Heart right ventricle (tissue), 16 donors: ENCODE measurements around the gene UGT1A7. TPM values are rescaled to one million over a fixed set of nuclear protein-coding genes. Genes with fewer than 3 reads are reported as not detected.
"Not testable (repeated sequence)": the region's sequence is repeated elsewhere in the genome, so short reads cannot be mapped to it uniquely, and the experiment has no call there.

Experiments
- ATAC-seq, 8 donors: fragments of 200-7000 bp; cut with Tn5 transposase; one replicate each; pipeline ENCODE4 v1.9.1; 2020; ENCODE audit warnings: mild to moderate bottlenecking in 8 of 8, moderate library complexity in 8 of 8, moderate number of reproducible peaks in 1 of 8
- DNase-seq, 2 donors: peaks; one replicate each; pipeline ENCODE4 v3.0.0-alpha.2; 2020
- H3K27ac ChIP-seq, 10 donors: fragments of 200-600 bp; sonication (generic) in 2 of 10; one replicate each; pipeline versions ENCODE4 v1.5.0 to v1.8.0; 2020 to 2022; ENCODE audit warnings: mild to moderate bottlenecking in 3 of 10
- H3K27me3 ChIP-seq, 7 donors: fragments of 200-600 bp; one replicate each; pipeline ENCODE4 v1.8.0; 2021 to 2022; ENCODE audit warnings: mild to moderate bottlenecking in 2 of 7
- H3K36me3 ChIP-seq, 9 donors: fragments of 200-600 bp; sonication (generic) in 1 of 9; one replicate each; pipeline versions ENCODE4 v1.5.0 to v1.8.0; 2020 to 2022; ENCODE audit warnings: mild to moderate bottlenecking in 2 of 9
- H3K4me1 ChIP-seq, 9 donors: fragments of 200-600 bp; sonication (generic) in 1 of 9; one replicate each; pipeline versions ENCODE4 v1.5.0 to v1.8.0; 2020 to 2022; ENCODE audit warnings: mild to moderate bottlenecking in 4 of 9
- H3K4me3 ChIP-seq, 10 donors: fragments of 200-600 bp; sonication (generic) in 2 of 10; one replicate each; pipeline versions ENCODE4 v1.5.0 to v1.8.0; 2020 to 2022; ENCODE audit warnings: mild to moderate bottlenecking in 7 of 10, moderate library complexity in 2 of 10
- H3K9me3 ChIP-seq, 11 donors: fragments of 200-600 bp in 10 of 11; sonication (generic) in 2 of 11; one replicate each; pipeline versions ENCODE4 v1.5.0 to v1.8.0; 2013 to 2022; ENCODE audit warnings: mild to moderate bottlenecking in 2 of 11, control low read depth in 1 of 11, moderate library complexity in 1 of 11
- CTCF ChIP-seq, 9 donors: fragments of 200-600 bp; sonication (generic) in 2 of 9; IDR thresholded peaks; one replicate each; pipeline versions ENCODE4 v1.5.0 to v1.8.0; 2021 to 2022; ENCODE audit warnings: antibody characterized with exemption in 9 of 9, mild to moderate bottlenecking in 5 of 9, moderate library complexity in 1 of 9
- WGBS, 2 donors: extraction: QIAGEN DNeasy Blood & Tissue Kit; methylation state at CpG; one replicate each; pipeline ENCODE4 v1.1.7; 2013; ENCODE audit warnings: inconsistent platforms in 1 of 2; 5-methylcytosine and 5-hydroxymethylcytosine counted together
- intact Hi-C, 10 donors: fragments of 100-400 bp; cut with DNase I; formaldehyde crosslinking; loops; one replicate each; pipeline versions ENCODE4 v1.11.1 to v1.14.2; 2022
- polyA plus RNA-seq, 2 donors: library from polyadenylated mRNA; stranded (reverse); fragments of 200-250 nt; gene quantifications; one replicate each; pipeline ENCODE4 v1.2.3, GENCODE V29; 2013
- total RNA-seq, 10 donors: library from RNA; stranded (reverse); fragmentation: NEBNext Ultra II Directional in 3 of 10; extraction: Animal tissue kit (Norgen Biotek cat#: 25700) in 3 of 10; gene quantifications; one replicate each; pipeline versions ENCODE4 v1.2.1 to v1.2.4, GENCODE V29; 2021 to 2023
- donor health status: Arrhythmogenic right ventricular cardiomyopathy.
- donor health status: ischemic (EF 13 %, LVEDD 7.1; RV severe dilation, severe dysfunction).
- donor health status: healthy with polysubstance abuse.
- donor health status: DM: no; HTN: yes; CAD: no.
- donor health status: DM: no; HTN: no; CAD: no.
- donor health status: ischemic (EF 25% LVEDD 6.9; RV normal size, moderate dysfunction).
- donor health status: ischemic (EF 25% LVEDD 5.7; RV mildly dilated, moderate dysfunction).
- donor health status: healthy.
- donor health status: DM: yes; HTN: yes; CAD: no.
- donor health status: Ischemic cardiomyopathy.
- donor health status: ischemic (EF 35%, LVEDD 5.7; RV mildly dilated, moderate dysfunction).
- donor health status: nonischemic (EF 11% LVEDD 7.7; RV severe dilation, severe dysfunction).
- donor health status: DM: yes; HTN: yes; CAD: no.
- donor health status: PGD.
- donor health status: ischemic (EF 29% LVEDD 5.4; RV normal size, mild dysfunction).
- donor health status: nonischemic (EF 23%, LVEDD 6.1; RV moderate dilation, normal function).

The UGT1A7 gene
- total and polyA plus RNA-seq, 12 donors = 0.01 TPM; not detected in 11

GRCh38 chr2:233693963-233694362, 12.3 kb downstream of the UGT1A7 start:
- ATAC-seq = no peak
- intact Hi-C loops = no loop called here
- 52 to 54% methylated on average over 6 of the region's 6 CpGs for WGBS, 2 donors

GRCh38 chr2:233698740-233699139, 17.0 kb downstream of the UGT1A7 start:
- no peak for TF ChIP-seq CTCF (IDR thresholded peaks at IDR 0.05)
- DNase-seq (no peak), ATAC-seq (no peak)
- H3K4me3 ChIP-seq = no peak overlapping the region
- intact Hi-C loops = no loop called here
- H3K27me3 ChIP-seq = peaks cover 0 to 9% (median 0%) of the 10 kb centered on the region in 7 donors
- H3K27ac ChIP-seq = no peak overlapping the region
- peaks cover 0 to 5% (median 0%) of the 10 kb centered on the region in 11 donors for H3K9me3 ChIP-seq
- H3K4me1 ChIP-seq = no peaks in the 10 kb centered on the region
- H3K36me3 ChIP-seq = no peaks in the 10 kb centered on the region
- 76 to 92% methylated on average over 4 of the region's 4 CpGs for WGBS, 2 donors

More at GRCh38 chr2:233693963-233694362, 12.3 kb downstream of the UGT1A7 start:
- TF ChIP-seq CTCF (IDR thresholded peaks at IDR 0.05) = no peak
- Histone ChIP-seq H3K36me3 (no peaks in the 10 kb centered on the region), H3K9me3 (no peaks in the 10 kb centered on the region), H3K27me3 (peaks cover 0 to 7% (median 2%) of the 10 kb centered on the region in 7 donors), H3K27ac (no peak overlapping the region), H3K4me1 (no peaks in the 10 kb centered on the region), H3K4me3 (no peak overlapping the region)
- DNase-seq = no peak

- Histone ChIP-seq H3K9me3 (peaks cover 0 to 12% (median 0%) of the 10 kb centered on the region in 11 donors), H3K27ac (no peak overlapping the region), H3K36me3 (no peaks in the 10 kb centered on the region), H3K4me3 (no peak overlapping the region), H3K27me3 (peaks cover 0 to 9% (median 0%) of the 10 kb centered on the region in 7 donors), H3K4me1 (no peaks in the 10 kb centered on the region)
- DNase-seq = no peak
- ATAC-seq = no peak
- WGBS, 2 donors = 87% methylated on average over 8 of the region's 8 CpGs
- TF ChIP-seq CTCF (IDR thresholded peaks at IDR 0.05) = no peak
- intact Hi-C loops = no loop called here
Observed at GRCh38 chr2:233699424-233700027, 17.8 kb downstream of the UGT1A7 start.

- no peaks in the 10 kb centered on the region for H3K36me3 ChIP-seq
- no peak overlapping the region for H3K4me3 ChIP-seq
- ATAC-seq = no peak
- intact Hi-C loops = no loop called here
- no peak for TF ChIP-seq CTCF (IDR thresholded peaks at IDR 0.05)
- H3K9me3 ChIP-seq = peaks cover 0 to 15% (median 0%) of the 10 kb centered on the region in 11 donors
- DNase-seq = no peak
- H3K4me1 ChIP-seq = no peaks in the 10 kb centered on the region
- no peak overlapping the region for H3K27ac ChIP-seq
- peaks cover 0 to 9% (median 0%) of the 10 kb centered on the region in 7 donors for H3K27me3 ChIP-seq
- WGBS, 2 donors = 44 to 50% methylated on average over 1 of the region's 1 CpG
Observed at GRCh38 chr2:233700028-233700635, 18.4 kb downstream of the UGT1A7 start.

GRCh38 chr2:233700842-233701241, 19.1 kb downstream of the UGT1A7 start:
- H3K36me3 ChIP-seq, DNase-seq, H3K27me3 ChIP-seq, H3K4me1 ChIP-seq, intact Hi-C loops, ATAC-seq, H3K27ac ChIP-seq, H3K4me3 ChIP-seq: not testable (repeated sequence)
- peaks cover 0 to 15% (median 0%) of the 10 kb centered on the region in 11 donors for H3K9me3 ChIP-seq
- WGBS, 2 donors = 88 to 92% methylated on average over 5 of the region's 5 CpGs
